H1 (cell line): ENCODE data around the gene PLCB1. TPM values are rescaled to one million over a fixed set of nuclear protein-coding genes. Genes with fewer than 3 reads are reported as not detected.

Experiments used
- CHD2 ChIP-seq: IDR thresholded peaks from 2 replicates; pipeline ENCODE4 v1.6.1; 2012; ENCODE audit warnings: low read length, improper control_type of control experiment
- CHD7 ChIP-seq: fragments of 300-600 bp; sonication (generic); IDR thresholded peaks from 2 replicates; pipeline ENCODE4 v1.7.1; 2012; ENCODE audit warnings: low read length, moderate library complexity, mild to moderate bottlenecking, inconsistent platforms; ENCODE audit not compliant: insufficient replicate concordance
- FOSL1 ChIP-seq: IDR thresholded peaks from 2 replicates; pipeline ENCODE4 v1.6.1; 2011; ENCODE audit warnings: mild to moderate bottlenecking, low read depth, low read length, moderate library complexity; ENCODE audit not compliant: insufficient read depth
- GABPA ChIP-seq: IDR thresholded peaks from 2 replicates; pipeline ENCODE4 v1.6.1; 2011; ENCODE audit warnings: mild to moderate bottlenecking, low read length, moderate library complexity, borderline replicate concordance; ENCODE audit not compliant: insufficient read depth
- KDM5A ChIP-seq: fragments of 200-600 bp; IDR thresholded peaks from 2 replicates; pipeline ENCODE4 v1.7.1; 2012; ENCODE audit warnings: mild to moderate bottlenecking, low read length, inconsistent platforms, mixed read lengths
- POLR2AphosphoS5 ChIP-seq: IDR thresholded peaks from 2 replicates; pipeline ENCODE4 v1.6.1; 2011; ENCODE audit warnings: low read depth, low read length
- POU5F1 ChIP-seq: IDR thresholded peaks from 2 replicates; pipeline ENCODE4 v1.6.1; 2011; ENCODE audit warnings: low read depth, mild to moderate bottlenecking, low read length, moderate library complexity
- RFX5 ChIP-seq: IDR thresholded peaks from 2 replicates; pipeline ENCODE4 v1.6.1; 2011; ENCODE audit warnings: low read depth, low read length, improper control_type of control experiment, borderline replicate concordance
- SP1 ChIP-seq: IDR thresholded peaks from 2 replicates; pipeline ENCODE4 v1.6.1; 2011; ENCODE audit warnings: low read depth, low read length
- TCF12 ChIP-seq: IDR thresholded peaks from 2 replicates; pipeline ENCODE4 v1.6.1; 2011; ENCODE audit warnings: low read depth, mild to moderate bottlenecking, low read length
- polyA plus RNA-seq, 7 experiments: library from polyadenylated mRNA; depleted of rRNA in 3 of 7; stranded (reverse) in 5 of 7; unstranded in 2 of 7; fragments of >200 nt in 5 of 7; fragments of 200-250 nt in 2 of 7; gene quantifications; 1 replicate in 5 of 7; 2 replicates in 1 of 7; 4 replicates in 1 of 7; pipeline versions ENCODE4 v1.2.1 to v1.2.3, GENCODE V29; 2011 to 2013; ENCODE audit warnings: missing spikeins in 2 of 7, mixed read lengths in 2 of 7
- total RNA-seq: library from RNA; stranded (reverse); fragmentation: NEBNext Ultra II Directional; extraction: Animal tissue kit (Norgen Biotek cat#: 25700); gene quantifications from 2 replicates; pipeline ENCODE4 v1.2.1, GENCODE V29; 2021

The PLCB1 gene
- total and polyA plus RNA-seq, 2 of the 8 experiments (the other 6 are each of a cell fraction or from before 2014, with no cell fraction given) = 2.6 to 9.1 TPM

DNA sequence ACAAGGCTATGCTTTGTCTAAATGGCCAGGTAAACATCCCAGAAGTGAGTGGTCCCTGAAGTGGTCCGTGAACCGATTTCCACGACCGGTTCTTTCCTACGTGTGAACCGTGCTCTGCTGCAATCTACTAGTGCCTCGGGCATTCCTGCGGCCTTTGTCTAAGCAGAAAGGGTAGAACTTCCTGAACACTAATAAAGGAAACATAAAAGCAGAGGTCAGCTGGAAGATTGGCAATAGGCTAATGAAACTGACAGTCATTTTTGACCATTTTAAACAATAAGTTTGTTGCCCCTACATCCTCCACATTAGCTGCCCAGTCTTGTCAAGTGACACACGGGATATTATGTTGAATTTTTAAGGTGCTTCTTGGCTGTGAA is 410.0 kb downstream of the PLCB1 start (continued):
- no peak for TF ChIP-seq CHD7
- TF ChIP-seq FOSL1 = no peak
- no peak for TF ChIP-seq GABPA
- TF ChIP-seq POU5F1 = no peak
- no peak for TF ChIP-seq RFX5
- no peak for TF ChIP-seq POLR2AphosphoS5
- TF ChIP-seq TCF12 = no peak
- no peak for TF ChIP-seq KDM5A
- TF ChIP-seq CHD2 = no peak
- TF ChIP-seq SP1 = no peak
